MM.1S (cell line): Measurements from ENCODE around the gene DAAM2.

Experiments used
- DNase-seq: peaks from one replicate; pipeline ENCODE4 v3.0.0-alpha.2; 2015
- H2AFZ ChIP-seq: fragments of 300-600 bp; sonication (generic); 2 replicates; pipeline ENCODE4 v1.6.0; 2016; ENCODE audit warnings: antibody characterized with exemption, low read length
- H3F3A ChIP-seq: fragments of 300-600 bp; sonication (generic); 2 replicates; pipeline ENCODE4 v1.6.1; 2016; ENCODE audit warnings: mild to moderate bottlenecking, antibody characterized with exemption, low read length, moderate library complexity, mixed read lengths; ENCODE audit not compliant: insufficient read depth
- H3K27ac ChIP-seq: fragments of 300-600 bp; sonication (generic); 2 replicates; pipeline ENCODE4 v1.5.1; 2016; ENCODE audit warnings: mild to moderate bottlenecking, low read length
- H3K27me3 ChIP-seq: fragments of 300-600 bp; sonication (generic); replicated peaks from 2 replicates; pipeline ENCODE4 v1.6.0; 2016; ENCODE audit warnings: low read length; ENCODE audit not compliant: insufficient read depth
- H3K36me3 ChIP-seq: fragments of 300-600 bp; sonication (generic); replicated peaks from 2 replicates; pipeline ENCODE4 v1.6.1; 2016; ENCODE audit warnings: mild to moderate bottlenecking, low read length, mixed read lengths; ENCODE audit not compliant: insufficient read depth
- H3K4me1 ChIP-seq: fragments of 300-600 bp; sonication (generic); 2 replicates; pipeline ENCODE4 v1.6.1; 2016; ENCODE audit warnings: low read length, mixed read lengths
- H3K4me2 ChIP-seq: fragments of 300-600 bp; sonication (generic); 2 replicates; pipeline ENCODE4 v1.6.0; 2016; ENCODE audit warnings: low read depth, low read length
- H3K4me3 ChIP-seq: fragments of 300-600 bp; sonication (generic); 2 replicates; pipeline ENCODE4 v1.5.1; 2016; ENCODE audit warnings: low read length, mixed read lengths
- H3K79me2 ChIP-seq: fragments of 300-600 bp; sonication (generic); 2 replicates; pipeline ENCODE4 v1.6.1; 2016; ENCODE audit warnings: mixed run types, low read length, mixed read lengths
- H3K9ac ChIP-seq: fragments of 300-600 bp; sonication (generic); 2 replicates; pipeline ENCODE4 v1.6.1; 2016; ENCODE audit warnings: low read length, mixed read lengths
- H3K9me2 ChIP-seq: fragments of 300-600 bp; sonication (generic); replicated peaks from 2 replicates; pipeline ENCODE4 v1.6.1; 2016; ENCODE audit warnings: mild to moderate bottlenecking, low read length, mixed read lengths; ENCODE audit not compliant: insufficient read depth
- H3K9me3 ChIP-seq: fragments of 300-600 bp; sonication (generic); replicated peaks from 2 replicates; pipeline ENCODE4 v1.6.1; 2016; ENCODE audit warnings: mild to moderate bottlenecking, low read length, mixed read lengths; ENCODE audit not compliant: insufficient read depth
- H4K20me1 ChIP-seq: fragments of 300-600 bp; sonication (generic); 2 replicates; pipeline ENCODE4 v1.6.1; 2016; ENCODE audit warnings: mild to moderate bottlenecking, low read length, moderate library complexity, mixed read lengths; ENCODE audit not compliant: insufficient read depth
- EZH2 ChIP-seq: fragments of 300-600 bp; sonication (generic); optimal IDR thresholded peaks from 2 replicates; pipeline ENCODE3; 2017; ENCODE audit warnings: low read depth, mild to moderate bottlenecking, antibody characterized with exemption, low read length, mixed read lengths
- EZH2phosphoT487 ChIP-seq: fragments of 300-600 bp; sonication (generic); IDR thresholded peaks from 2 replicates; pipeline ENCODE4 v1.6.1; 2018; ENCODE audit warnings: antibody characterized with exemption, low read length
- TF ChIP-seq, protein P1 (sequence below): fragments of 300-600 bp; sonication (generic); IDR thresholded peaks from 2 replicates; pipeline ENCODE4 v1.5.1; 2016; ENCODE audit warnings: antibody characterized with exemption, low read length, mixed read lengths

DAAM2 gene

DNA sequence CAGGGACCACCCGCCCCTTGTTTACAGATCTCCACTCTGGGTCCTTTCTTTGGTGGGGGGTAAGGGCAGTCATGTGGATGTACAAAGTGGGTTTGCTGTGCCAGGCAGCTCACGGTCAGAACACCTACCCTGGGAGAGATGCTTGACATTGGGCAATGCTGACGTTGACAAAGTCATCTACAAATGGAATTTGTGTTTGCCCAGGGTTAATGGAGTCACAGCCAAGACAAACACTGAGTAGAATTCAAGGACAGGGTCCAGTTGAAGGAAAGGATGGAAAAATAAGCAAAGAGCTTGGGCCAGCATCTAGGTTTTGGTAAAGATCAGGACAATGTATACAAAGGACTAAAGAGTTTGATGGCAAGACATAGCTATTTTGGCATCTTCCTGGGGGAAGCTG, 87.4 kb downstream of the DAAM2 start:
- no peak for TF ChIP-seq EZH2phosphoT487
- TF ChIP-seq, protein P1, sequence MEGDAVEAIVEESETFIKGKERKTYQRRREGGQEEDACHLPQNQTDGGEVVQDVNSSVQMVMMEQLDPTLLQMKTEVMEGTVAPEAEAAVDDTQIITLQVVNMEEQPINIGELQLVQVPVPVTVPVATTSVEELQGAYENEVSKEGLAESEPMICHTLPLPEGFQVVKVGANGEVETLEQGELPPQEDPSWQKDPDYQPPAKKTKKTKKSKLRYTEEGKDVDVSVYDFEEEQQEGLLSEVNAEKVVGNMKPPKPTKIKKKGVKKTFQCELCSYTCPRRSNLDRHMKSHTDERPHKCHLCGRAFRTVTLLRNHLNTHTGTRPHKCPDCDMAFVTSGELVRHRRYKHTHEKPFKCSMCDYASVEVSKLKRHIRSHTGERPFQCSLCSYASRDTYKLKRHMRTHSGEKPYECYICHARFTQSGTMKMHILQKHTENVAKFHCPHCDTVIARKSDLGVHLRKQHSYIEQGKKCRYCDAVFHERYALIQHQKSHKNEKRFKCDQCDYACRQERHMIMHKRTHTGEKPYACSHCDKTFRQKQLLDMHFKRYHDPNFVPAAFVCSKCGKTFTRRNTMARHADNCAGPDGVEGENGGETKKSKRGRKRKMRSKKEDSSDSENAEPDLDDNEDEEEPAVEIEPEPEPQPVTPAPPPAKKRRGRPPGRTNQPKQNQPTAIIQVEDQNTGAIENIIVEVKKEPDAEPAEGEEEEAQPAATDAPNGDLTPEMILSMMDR = no peak
- TF ChIP-seq EZH2 = no peak
- Histone ChIP-seq H3K9me3 (no peaks in the 10 kb centered on the region), H2AFZ (no peak overlapping the region), H3F3A (no peaks in the 10 kb centered on the region), H3K4me2 (no peak overlapping the region), H4K20me1 (no peaks in the 10 kb centered on the region), H3K27me3 (no peaks in the 10 kb centered on the region), H3K9ac (no peak overlapping the region), H3K9me2 (no peaks in the 10 kb centered on the region), H3K79me2 (no peaks in the 10 kb centered on the region), H3K36me3 (no peaks in the 10 kb centered on the region), H3K27ac (no peak overlapping the region), H3K4me1 (no peaks in the 10 kb centered on the region), H3K4me3 (no peak overlapping the region)
- no peak for DNase-seq

- no peak overlapping the region for H3K27ac ChIP-seq
- H3K9me2 ChIP-seq = no peaks in the 10 kb centered on the region
- no peaks in the 10 kb centered on the region for H3K4me1 ChIP-seq
- H3K9ac ChIP-seq = no peak overlapping the region
- H3K79me2 ChIP-seq = no peaks in the 10 kb centered on the region
- no peaks in the 10 kb centered on the region for H3K9me3 ChIP-seq
- H3K27me3 ChIP-seq = no peaks in the 10 kb centered on the region
- no peaks in the 10 kb centered on the region for H4K20me1 ChIP-seq
- no peak overlapping the region for H3K4me3 ChIP-seq
- TF ChIP-seq EZH2 = no peak
- TF ChIP-seq, protein P1 = no peak
- no peak for TF ChIP-seq EZH2phosphoT487
- no peak for DNase-seq
- H3K4me2 ChIP-seq = no peak overlapping the region
- H3F3A ChIP-seq = no peaks in the 10 kb centered on the region
- no peak overlapping the region for H2AFZ ChIP-seq
- no peaks in the 10 kb centered on the region for H3K36me3 ChIP-seq
Measured at GRCh38 chr6:39880594-39880993, 88.4 kb downstream of the DAAM2 start.

- no peaks in the 10 kb centered on the region for H4K20me1 ChIP-seq
- H3K36me3 ChIP-seq = no peaks in the 10 kb centered on the region
- TF ChIP-seq EZH2 = no peak
- TF ChIP-seq, protein P1 = no peak
- no peak for TF ChIP-seq EZH2phosphoT487
- no peak overlapping the region for H3K27ac ChIP-seq
- no peaks in the 10 kb centered on the region for H3K9me3 ChIP-seq
- H3K4me2 ChIP-seq = no peak overlapping the region
- H3K4me3 ChIP-seq = no peak overlapping the region
- H2AFZ ChIP-seq = no peak overlapping the region
- no peaks in the 10 kb centered on the region for H3F3A ChIP-seq
- no peak for DNase-seq
- H3K9me2 ChIP-seq = no peaks in the 10 kb centered on the region
- H3K79me2 ChIP-seq = no peaks in the 10 kb centered on the region
- H3K27me3 ChIP-seq = no peaks in the 10 kb centered on the region
- no peak overlapping the region for H3K9ac ChIP-seq
- H3K4me1 ChIP-seq = no peaks in the 10 kb centered on the region
Measured at GRCh38 chr6:39881851-39882530, 89.8 kb downstream of the DAAM2 start.
